CD4-positive, alpha-beta T cell treated with Interleukin-6 for 4 hours (primary cell): ENCODE measurements around the gene SH3BP1.
"Not testable (repeated sequence)": the region's sequence is repeated elsewhere in the genome, so short reads cannot be mapped to it uniquely, and the experiment has no call there.

Experiments used
- DNase-seq: peaks from one replicate; pipeline ENCODE4 v3.0.0-alpha.2; 2020; ENCODE audit warnings: mixed read lengths

SH3BP1 gene

GRCh38 chr22:37635157-37635556 is 4.3 kb upstream of the SH3BP1 start:
- no peak for DNase-seq

- peak; percentile 47 for DNase-seq
These were observed 3.1 kb upstream of the SH3BP1 start for GRCh38 chr22:37636186-37636948.

GRCh38 chr22:37636949-37637273 is 2.6 kb upstream of the SH3BP1 start:
- DNase-seq: no peak

- peak; percentile 53 for DNase-seq
These were observed 939 bp upstream of the SH3BP1 start for GRCh38 chr22:37638391-37639069.

- peak; percentile 44 for DNase-seq
These were observed 512 bp downstream of the SH3BP1 start for GRCh38 chr22:37639771-37640590.

GRCh38 chr22:37640591-37641560 is 1.4 kb downstream of the SH3BP1 start:
- peak; percentile 70 for DNase-seq

GRCh38 chr22:37641561-37641949 is 2.1 kb downstream of the SH3BP1 start:
- no peak for DNase-seq

- DNase-seq: peak; percentile 90
These were observed 3.9 kb downstream of the SH3BP1 start for GRCh38 chr22:37643225-37643847.

- DNase-seq: no peak
These were observed 7.8 kb downstream of the SH3BP1 start for GRCh38 chr22:37647317-37647716.

- no peak for DNase-seq
These were observed 8.5 kb downstream of the SH3BP1 start for GRCh38 chr22:37647928-37648327.

GRCh38 chr22:37650463-37651136 is 11.1 kb downstream of the SH3BP1 start:
- DNase-seq: no peak

- no peak for DNase-seq
These were observed 15.2 kb downstream of the SH3BP1 start for GRCh38 chr22:37654563-37655251.

GRCh38 chr22:37655252-37655563 is 15.7 kb downstream of the SH3BP1 start:
- no peak for DNase-seq

- DNase-seq: not testable (repeated sequence)
These were observed 17.1 kb downstream of the SH3BP1 start for GRCh38 chr22:37656583-37656982.

GRCh38 chr22:37657590-37658132 is 18.2 kb downstream of the SH3BP1 start:
- no peak for DNase-seq

GRCh38 chr22:37658133-37659065 is 18.9 kb downstream of the SH3BP1 start, which contains the start of gene PDXP:
TSS of gene PDXP (plus strand) at chr22:37658723. CDS start at chr22:37658783, 60 bp downstream.
- peak; percentile 99 for DNase-seq

GRCh38 chr22:37659066-37659896 is 19.8 kb downstream of the SH3BP1 start:
- peak; percentile 40 for DNase-seq
